Caco-2 (cell line): ENCODE measurements around the gene PALLD. TPM values are rescaled to one million over a fixed set of nuclear protein-coding genes. Genes with fewer than 3 reads are reported as not detected.

Experiments used
- BruUV-seq: library from RNA; stranded (reverse); fragments of 400-500 nt; replicated peaks from 2 replicates; lab custom pipeline; 2021; lab: Mats Ljungman, UMichigan
- CTCF ChIA-PET: fragments of 300-600 bp; sonication (Branson Sonifier 250); formaldehyde crosslinking; loops from one replicate; lab custom pipeline; 2022; ENCODE audit warnings: antibody characterized with exemption; lab: Charles Lee
- POLR2A ChIA-PET: fragments of 300-600 bp; sonication (Branson Sonifier 250); formaldehyde crosslinking; loops from one replicate; lab custom pipeline; 2022; ENCODE audit warnings: antibody characterized with exemption; lab: Charles Lee
- DNase-seq, 2 experiments: peaks; one replicate each; pipeline versions ENCODE4 v3.0.0 to v3.0.0-alpha.2; 2020 to 2022
- H3K27me3 ChIP-seq: replicated peaks from 2 replicates; pipeline ENCODE4 v1.6.0; 2011; ENCODE audit warnings: low read length; ENCODE audit not compliant: control insufficient read depth, insufficient read depth
- H3K36me3 ChIP-seq: 2 replicates; pipeline ENCODE4 v1.5.1; 2011; ENCODE audit warnings: low read length; ENCODE audit not compliant: control insufficient read depth, insufficient read depth
- H3K4me1 ChIP-seq: fragments of 250-450 bp; sonication (Bioruptor Pico); 2 replicates; pipeline ENCODE4 v1.5.1; 2020; ENCODE audit warnings: mild to moderate bottlenecking
- H3K4me3 ChIP-seq: 2 replicates; pipeline ENCODE4 v1.5.1; 2011; ENCODE audit warnings: low read depth, mild to moderate bottlenecking, control low read depth, low read length
- H3K9me3 ChIP-seq: fragments of 250-450 bp; sonication (Bioruptor Pico); 2 replicates; pipeline ENCODE4 v1.5.1; 2020; ENCODE audit warnings: mild to moderate bottlenecking, moderate library complexity
- H3K27ac Mint-ChIP-seq: one replicate; pipeline ENCODE4 v1.8.0; 2022; ENCODE audit warnings: mixed read lengths; ENCODE audit not compliant: unreplicated experiment
- H3K27me3 Mint-ChIP-seq: one replicate; pipeline ENCODE4 v1.8.0; 2022; ENCODE audit warnings: mixed read lengths; ENCODE audit not compliant: insufficient read depth, unreplicated experiment
- H3K36me3 Mint-ChIP-seq: one replicate; pipeline ENCODE4 v1.8.0; 2022; ENCODE audit warnings: mild to moderate bottlenecking, mixed read lengths; ENCODE audit not compliant: insufficient read depth, unreplicated experiment
- H3K4me1 Mint-ChIP-seq: one replicate; pipeline ENCODE4 v1.8.0; 2022; ENCODE audit warnings: low read depth, mixed read lengths; ENCODE audit not compliant: unreplicated experiment
- H3K4me3 Mint-ChIP-seq: one replicate; pipeline ENCODE4 v1.8.0; 2022; ENCODE audit warnings: mild to moderate bottlenecking, moderate library complexity, mixed read lengths; ENCODE audit not compliant: unreplicated experiment
- H3K9me3 Mint-ChIP-seq: one replicate; pipeline ENCODE4 v1.8.0; 2022; ENCODE audit warnings: mixed read lengths; ENCODE audit not compliant: unreplicated experiment
- CTCF ChIP-seq, 2 experiments: fragments of 200-600 bp in 1 of 2; IDR thresholded peaks; 1 replicate in 1 of 2; 2 replicates in 1 of 2; pipeline versions ENCODE4 v1.5.1 to v1.8.0; 2011 to 2022; ENCODE audit warnings: antibody characterized with exemption in 1 of 2, control low read depth in 1 of 2, inconsistent platforms in 1 of 2, low read depth in 1 of 2, low read length in 1 of 2, mild to moderate bottlenecking in 1 of 2, moderate library complexity in 1 of 2; ENCODE audit not compliant: insufficient read depth in 1 of 2, severe bottlenecking in 1 of 2, unreplicated experiment in 1 of 2
- intact Hi-C: fragments of 100-400 bp; cut with micrococcal nuclease; formaldehyde crosslinking; loops from one replicate; pipeline ENCODE4 v1.10.0; 2022; ENCODE audit not compliant: unreplicated experiment
- total RNA-seq: library from RNA; stranded (reverse); gene quantifications from 2 replicates; pipeline ENCODE4 v1.2.3, GENCODE V29; 2022

PALLD gene
- total RNA-seq, 1 experiment from 2014 or later, result 12.3 TPM

GRCh38 chr4:168908093-168908492, 411.2 kb downstream of the PALLD start:
- Histone ChIP-seq H3K27me3 (no peaks in the 10 kb centered on the region), H3K4me1 (no peaks in the 10 kb centered on the region), H3K4me3 (no peak overlapping the region), H3K9me3 (no peaks in the 10 kb centered on the region), H3K36me3 (no peaks in the 10 kb centered on the region)
- H3K4me1 Mint-ChIP-seq, result no peaks in the 10 kb centered on the region
- CTCF ChIA-PET, result interaction anchor here (1.0 kb wide), 1 partner anchor 14 kb away, joined by 4 read pairs; no protein-coding TSS in a partner anchor
- no peak overlapping the region for H3K4me3 Mint-ChIP-seq
- intact Hi-C loops, result no loop called here
- no peaks in the 10 kb centered on the region for H3K36me3 Mint-ChIP-seq
- no TSS peak for BruUV-seq
- H3K27me3 Mint-ChIP-seq, result no peaks in the 10 kb centered on the region
- DNase-seq, result no peak
- no peak for TF ChIP-seq CTCF (IDR thresholded peaks at IDR 0.05; ENCODE audit: insufficient read depth in 1 of 2, low read depth in 1 of 2, low read length in 1 of 2, severe bottlenecking in 1 of 2, unreplicated experiment in 1 of 2)
- no peaks in the 10 kb centered on the region for H3K9me3 Mint-ChIP-seq
- POLR2A ChIA-PET, result no interaction called here
- no peak overlapping the region for H3K27ac Mint-ChIP-seq

GRCh38 chr4:168908851-168909273, 412.0 kb downstream of the PALLD start:
- ChIA-PET POLR2A (no interaction called here), CTCF (interaction anchor here (1.0 kb wide), 1 partner anchor 13 kb away, joined by 4 read pairs; no protein-coding TSS in a partner anchor)
- Mint-ChIP-seq H3K4me3 (no peak overlapping the region), H3K27me3 (no peaks in the 10 kb centered on the region), H3K4me1 (no peaks in the 10 kb centered on the region), H3K27ac (no peak overlapping the region), H3K9me3 (no peaks in the 10 kb centered on the region), H3K36me3 (no peaks in the 10 kb centered on the region)
- no TSS peak for BruUV-seq
- Histone ChIP-seq H3K9me3 (no peaks in the 10 kb centered on the region), H3K27me3 (no peaks in the 10 kb centered on the region), H3K36me3 (no peaks in the 10 kb centered on the region), H3K4me3 (no peak overlapping the region), H3K4me1 (no peaks in the 10 kb centered on the region)
- intact Hi-C loops, result no loop called here
- no peak for DNase-seq
- no peak for TF ChIP-seq CTCF (IDR thresholded peaks at IDR 0.05; ENCODE audit: insufficient read depth in 1 of 2, low read depth in 1 of 2, low read length in 1 of 2, severe bottlenecking in 1 of 2, unreplicated experiment in 1 of 2)

- POLR2A ChIA-PET, result no interaction called here
- no peaks in the 10 kb centered on the region for H3K9me3 ChIP-seq
- no peaks in the 10 kb centered on the region for H3K4me1 ChIP-seq
- no peak overlapping the region for H3K4me3 ChIP-seq
- CTCF ChIA-PET, result interaction anchor here (0.6 kb wide), 1 partner anchor 282 kb away, joined by 3 read pairs; no protein-coding TSS in a partner anchor
- BruUV-seq, result no TSS peak
- no peaks in the 10 kb centered on the region for H3K4me1 Mint-ChIP-seq
- no peaks in the 10 kb centered on the region for H3K27me3 Mint-ChIP-seq
- no peak for TF ChIP-seq CTCF (IDR thresholded peaks at IDR 0.05; ENCODE audit: insufficient read depth in 1 of 2, low read depth in 1 of 2, low read length in 1 of 2, severe bottlenecking in 1 of 2, unreplicated experiment in 1 of 2)
- H3K4me3 Mint-ChIP-seq, result no peak overlapping the region
- H3K36me3 ChIP-seq, result no peaks in the 10 kb centered on the region
- no peak for DNase-seq
- H3K36me3 Mint-ChIP-seq, result no peaks in the 10 kb centered on the region
- no peak overlapping the region for H3K27ac Mint-ChIP-seq
- intact Hi-C loops, result no loop called here
- no peaks in the 10 kb centered on the region for H3K9me3 Mint-ChIP-seq
- no peaks in the 10 kb centered on the region for H3K27me3 ChIP-seq
Measured at GRCh38 chr4:168914095-168914494, 417.2 kb downstream of the PALLD start.
